HG03469 (cell line): ENCODE data around the gene SHCBP1L.

Source experiments
- ATAC-seq: cut with Tn5 transposase; IDR thresholded peaks from one replicate; pipeline ENCODE4 v1.9.1; 2021; ENCODE audit warnings: mild to moderate bottlenecking, moderate library complexity, moderate number of reproducible peaks; ENCODE audit not compliant: unreplicated experiment

The SHCBP1L gene

GRCh38 chr1:182952677-182953444 lies at the start of gene SHCBP1L:
Gene SHCBP1L (minus strand): TSS chr1:182953166. CDS start chr1:182953133, 33 bp downstream.
- no peak for ATAC-seq

GRCh38 chr1:183002267-183002666 lies 49.3 kb upstream of the SHCBP1L start:
- no peak for ATAC-seq

- ATAC-seq = no peak
Measured at GRCh38 chr1:183000167-183000962, 47.4 kb upstream of the SHCBP1L start.

- ATAC-seq = no peak
Measured at GRCh38 chr1:182998482-182998881, 45.5 kb upstream of the SHCBP1L start.

GRCh38 chr1:182996816-182997215 lies 43.9 kb upstream of the SHCBP1L start:
- no peak for ATAC-seq

- ATAC-seq = no peak
Measured at GRCh38 chr1:182995894-182996293, 42.9 kb upstream of the SHCBP1L start.

- ATAC-seq = no peak
Measured at GRCh38 chr1:182993746-182994145, 40.8 kb upstream of the SHCBP1L start.

- no peak for ATAC-seq
Measured at GRCh38 chr1:182990413-182991144, 37.6 kb upstream of the SHCBP1L start.

GRCh38 chr1:182985876-182986275 lies 32.9 kb upstream of the SHCBP1L start:
- no peak for ATAC-seq

GRCh38 chr1:182984621-182985020 lies 31.7 kb upstream of the SHCBP1L start:
- no peak for ATAC-seq

- ATAC-seq = no peak
Measured at GRCh38 chr1:182984138-182984537, 31.2 kb upstream of the SHCBP1L start.

GRCh38 chr1:182978151-182978853 lies 25.3 kb upstream of the SHCBP1L start:
- no peak for ATAC-seq

- ATAC-seq = no peak
Measured at GRCh38 chr1:182977480-182977879, 24.5 kb upstream of the SHCBP1L start.

GRCh38 chr1:182974506-182975191 lies 21.7 kb upstream of the SHCBP1L start:
- ATAC-seq = no peak

GRCh38 chr1:182972829-182973228 lies 19.9 kb upstream of the SHCBP1L start:
- no peak for ATAC-seq

- no peak for ATAC-seq
Measured at GRCh38 chr1:182972231-182972630, 19.3 kb upstream of the SHCBP1L start.

GRCh38 chr1:182971219-182971618 lies 18.3 kb upstream of the SHCBP1L start:
- ATAC-seq = no peak

GRCh38 chr1:182968836-182969734 lies 16.1 kb upstream of the SHCBP1L start:
- no peak for ATAC-seq

- no peak for ATAC-seq
Measured at GRCh38 chr1:182968151-182968741, 15.3 kb upstream of the SHCBP1L start.
